ENCODE data around the gene EXOC6.
"Not testable (repeated sequence)": the region's sequence is repeated elsewhere in the genome, so short reads cannot be mapped to it uniquely, and the experiment has no call there.

EXOC6 gene

DNA sequence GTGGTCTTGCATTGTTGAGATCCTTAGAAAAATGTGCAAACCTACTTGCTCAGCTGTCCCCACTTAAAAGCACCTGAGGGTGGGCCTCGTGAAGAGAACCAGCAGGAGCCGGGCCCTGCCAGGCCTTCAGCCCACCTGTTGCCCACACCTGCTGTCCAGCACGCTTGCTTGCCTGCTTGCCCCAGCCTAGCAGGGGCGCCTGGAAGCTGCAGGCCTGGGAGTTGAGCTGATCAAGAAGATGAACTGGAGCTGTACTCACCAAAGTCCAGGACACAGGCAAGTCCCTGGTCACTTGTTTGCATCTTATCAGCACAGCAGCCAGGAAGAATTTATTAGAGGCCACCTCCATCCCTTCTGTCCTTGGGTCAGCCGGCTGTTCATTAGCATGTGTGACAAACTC lies 248.6 kb downstream of the EXOC6 start:
- no peak overlapping the region for H3K9ac ChIP-seq
- no peaks in the 10 kb centered on the region for H3K27me3 ChIP-seq (ENCODE audit: insufficient read depth, low read depth)
- no peaks in the 10 kb centered on the region for H3K4me1 ChIP-seq (ENCODE audit: low read depth, poor library complexity, severe bottlenecking)
- H3K4me2 ChIP-seq = no peak overlapping the region
- H3K27ac ChIP-seq = no peak overlapping the region
- H3K4me3 ChIP-seq (IDR thresholded peaks at IDR 0.05; ENCODE audit: insufficient read depth, low read depth, low read length) = no peak overlapping the region
- H3K79me2 ChIP-seq (ENCODE audit: insufficient read depth, low read depth) = no peaks in the 10 kb centered on the region
- H4K20me1 ChIP-seq (ENCODE audit: insufficient read depth) = no peaks in the 10 kb centered on the region
- TF ChIP-seq, protein P1, sequence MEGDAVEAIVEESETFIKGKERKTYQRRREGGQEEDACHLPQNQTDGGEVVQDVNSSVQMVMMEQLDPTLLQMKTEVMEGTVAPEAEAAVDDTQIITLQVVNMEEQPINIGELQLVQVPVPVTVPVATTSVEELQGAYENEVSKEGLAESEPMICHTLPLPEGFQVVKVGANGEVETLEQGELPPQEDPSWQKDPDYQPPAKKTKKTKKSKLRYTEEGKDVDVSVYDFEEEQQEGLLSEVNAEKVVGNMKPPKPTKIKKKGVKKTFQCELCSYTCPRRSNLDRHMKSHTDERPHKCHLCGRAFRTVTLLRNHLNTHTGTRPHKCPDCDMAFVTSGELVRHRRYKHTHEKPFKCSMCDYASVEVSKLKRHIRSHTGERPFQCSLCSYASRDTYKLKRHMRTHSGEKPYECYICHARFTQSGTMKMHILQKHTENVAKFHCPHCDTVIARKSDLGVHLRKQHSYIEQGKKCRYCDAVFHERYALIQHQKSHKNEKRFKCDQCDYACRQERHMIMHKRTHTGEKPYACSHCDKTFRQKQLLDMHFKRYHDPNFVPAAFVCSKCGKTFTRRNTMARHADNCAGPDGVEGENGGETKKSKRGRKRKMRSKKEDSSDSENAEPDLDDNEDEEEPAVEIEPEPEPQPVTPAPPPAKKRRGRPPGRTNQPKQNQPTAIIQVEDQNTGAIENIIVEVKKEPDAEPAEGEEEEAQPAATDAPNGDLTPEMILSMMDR (conservative IDR thresholded peaks at IDR 0.05; ENCODE audit: low read depth, low read length) = no peak
- H2AFZ ChIP-seq (ENCODE audit: low read depth) = no peak overlapping the region
- no peaks in the 10 kb centered on the region for H3K36me3 ChIP-seq (ENCODE audit: insufficient read depth)

DNA sequence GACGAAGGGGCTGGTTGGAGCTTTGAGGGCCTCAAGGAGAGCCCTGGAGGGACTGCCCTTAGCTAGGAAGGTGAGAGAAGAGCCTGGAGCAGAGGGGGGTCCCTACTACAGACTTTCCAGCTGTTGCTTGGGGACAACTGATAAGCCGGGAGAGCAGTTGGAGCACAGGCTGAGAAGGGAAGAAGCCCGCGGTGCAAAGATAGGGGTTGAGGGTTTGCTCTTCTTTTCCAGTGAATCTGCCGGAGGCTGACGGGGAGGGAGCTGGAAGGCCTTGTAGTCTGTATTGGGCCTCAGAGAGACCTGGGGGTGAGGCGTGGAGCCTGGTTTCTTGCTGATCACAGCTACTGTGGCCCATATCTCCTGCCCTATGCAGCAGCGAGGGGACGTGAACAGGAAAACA lies 249.1 kb downstream of the EXOC6 start:
- Histone ChIP-seq H3K27me3 (ENCODE audit: insufficient read depth, low read depth) (no peaks in the 10 kb centered on the region), H4K20me1 (ENCODE audit: insufficient read depth) (no peaks in the 10 kb centered on the region), H2AFZ (ENCODE audit: low read depth) (no peak overlapping the region)

DNA sequence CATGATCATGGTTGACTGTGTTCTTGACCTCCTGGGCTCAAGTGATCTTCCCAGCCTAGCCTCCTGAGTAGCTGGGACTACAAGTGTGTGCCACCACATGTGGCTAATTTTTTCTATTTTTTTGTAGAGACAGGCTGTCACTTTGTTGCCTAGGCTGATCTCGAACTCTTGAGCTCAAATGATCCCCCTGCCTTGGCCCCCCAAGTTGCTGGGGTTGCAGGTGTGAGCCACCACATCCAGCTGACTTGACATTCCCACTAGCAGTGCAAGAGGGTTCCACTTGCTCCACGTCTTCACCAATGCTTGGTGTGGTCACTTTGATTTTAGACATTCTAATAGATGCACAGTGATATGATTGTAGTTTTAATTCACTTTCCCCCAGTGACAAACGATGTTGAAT lies 250.5 kb downstream of the EXOC6 start:
- Histone ChIP-seq H4K20me1 (ENCODE audit: insufficient read depth) (no peaks in the 10 kb centered on the region), H3K9ac (no peak overlapping the region), H3K4me1 (ENCODE audit: low read depth, poor library complexity, severe bottlenecking) (no peaks in the 10 kb centered on the region), H2AFZ (ENCODE audit: low read depth) (no peak overlapping the region), H3K36me3 (ENCODE audit: insufficient read depth) (no peaks in the 10 kb centered on the region), H3K27ac (no peak overlapping the region), H3K79me2 (ENCODE audit: insufficient read depth, low read depth) (no peaks in the 10 kb centered on the region), H3K4me3 (IDR thresholded peaks at IDR 0.05; ENCODE audit: insufficient read depth, low read depth, low read length) (no peak overlapping the region), H3K27me3 (ENCODE audit: insufficient read depth, low read depth) (no peaks in the 10 kb centered on the region), H3K4me2 (no peak overlapping the region)
- TF ChIP-seq, protein P1 (conservative IDR thresholded peaks at IDR 0.05; ENCODE audit: low read depth, low read length) = no peak

More for the DNA sequence above, 249.1 kb downstream of the EXOC6 start:
- Histone ChIP-seq H3K4me1 (ENCODE audit: low read depth, poor library complexity, severe bottlenecking) (no peaks in the 10 kb centered on the region), H3K4me3 (IDR thresholded peaks at IDR 0.05; ENCODE audit: insufficient read depth, low read depth, low read length) (no peak overlapping the region), H3K79me2 (ENCODE audit: insufficient read depth, low read depth) (no peaks in the 10 kb centered on the region), H3K27ac (no peak overlapping the region), H3K4me2 (no peak overlapping the region), H3K9ac (no peak overlapping the region), H3K36me3 (ENCODE audit: insufficient read depth) (no peaks in the 10 kb centered on the region)
- TF ChIP-seq, protein P1 (conservative IDR thresholded peaks at IDR 0.05; ENCODE audit: low read depth, low read length) = no peak

DNA sequence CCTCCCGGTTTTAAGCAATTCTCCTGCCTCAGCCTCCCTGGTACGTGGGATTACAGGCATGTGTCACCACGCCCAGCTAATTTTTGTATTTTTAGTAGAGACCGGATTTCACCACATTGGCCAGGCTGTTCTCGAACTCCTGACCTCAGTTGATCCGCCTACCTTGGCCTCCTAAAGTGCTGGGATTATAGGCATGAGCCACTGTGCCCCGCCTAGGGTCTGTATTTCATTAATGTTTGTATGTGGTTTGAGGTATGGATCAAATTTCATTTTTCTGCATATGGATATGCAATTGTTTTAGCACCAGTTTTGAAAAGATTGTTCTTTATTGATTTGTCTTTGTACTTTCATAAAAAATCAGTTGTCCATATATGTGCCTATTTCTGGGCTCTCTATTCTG lies 251.3 kb downstream of the EXOC6 start:
- H3K36me3 ChIP-seq (ENCODE audit: insufficient read depth) = no peaks in the 10 kb centered on the region
- TF ChIP-seq, protein P1 (conservative IDR thresholded peaks at IDR 0.05; ENCODE audit: low read depth, low read length) = no peak
- H3K4me2 ChIP-seq = no peak overlapping the region
- no peak overlapping the region for H2AFZ ChIP-seq (ENCODE audit: low read depth)
- no peaks in the 10 kb centered on the region for H3K27me3 ChIP-seq (ENCODE audit: insufficient read depth, low read depth)
- no peak overlapping the region for H3K27ac ChIP-seq
- no peaks in the 10 kb centered on the region for H3K4me1 ChIP-seq (ENCODE audit: low read depth, poor library complexity, severe bottlenecking)
- no peaks in the 10 kb centered on the region for H4K20me1 ChIP-seq (ENCODE audit: insufficient read depth)
- H3K4me3 ChIP-seq (IDR thresholded peaks at IDR 0.05; ENCODE audit: insufficient read depth, low read depth, low read length) = no peak overlapping the region
- no peak overlapping the region for H3K9ac ChIP-seq
- no peaks in the 10 kb centered on the region for H3K79me2 ChIP-seq (ENCODE audit: insufficient read depth, low read depth)

DNA sequence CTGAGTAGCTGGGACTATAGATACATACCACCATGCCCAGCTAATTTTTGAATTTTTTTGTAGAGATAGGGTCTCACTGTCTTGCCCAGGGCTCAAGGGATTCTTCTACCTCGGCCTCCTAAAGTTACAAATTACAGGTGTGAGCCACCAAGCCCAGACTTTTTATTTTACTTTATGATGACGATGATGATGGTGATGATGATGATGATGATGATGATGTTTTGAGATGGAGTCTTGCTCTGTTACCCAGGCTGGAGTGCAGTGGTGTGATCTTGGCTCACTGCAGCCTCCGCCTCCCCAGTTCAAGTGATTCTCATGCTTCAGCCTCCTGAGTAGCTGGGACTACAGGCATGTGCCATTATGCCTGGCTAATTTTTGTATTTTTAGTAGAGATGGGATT lies 252.8 kb downstream of the EXOC6 start:
- not testable (repeated sequence) for H3K27ac ChIP-seq; H3K79me2 ChIP-seq (ENCODE audit: insufficient read depth, low read depth); H3K4me2 ChIP-seq; H3K4me1 ChIP-seq (ENCODE audit: low read depth, poor library complexity, severe bottlenecking); H3K36me3 ChIP-seq (ENCODE audit: insufficient read depth); H3K9ac ChIP-seq; H3K4me3 ChIP-seq (IDR thresholded peaks at IDR 0.05; ENCODE audit: insufficient read depth, low read depth, low read length); H2AFZ ChIP-seq (ENCODE audit: low read depth); H3K27me3 ChIP-seq (ENCODE audit: insufficient read depth, low read depth); H4K20me1 ChIP-seq (ENCODE audit: insufficient read depth)

Data from KMS-11 (cell line).